Naive B cell (primary cell): ENCODE measurements around the gene RYR2. TPM values are rescaled to one million over a fixed set of nuclear protein-coding genes. Genes with fewer than 3 reads are reported as not detected.

Source experiments
- ATAC-seq, 2 donors: fragments of 150-1000 bp; cut with Tn5 transposase; 2 replicates each; pipeline ENCODE4 v1.10.0; 2021; ENCODE audit warnings: low read depth in 2 of 2, mild to moderate bottlenecking in 2 of 2, moderate library complexity in 2 of 2
- DNase-seq: peaks from one replicate; pipeline ENCODE4 v3.0.0; 2022
- H3K27ac Mint-ChIP-seq, 6 donors: one replicate each; pipeline ENCODE4 v1.8.0; 2020 to 2022; ENCODE audit warnings: mild to moderate bottlenecking in 6 of 6, mixed read lengths in 6 of 6, moderate library complexity in 5 of 6, inconsistent platforms in 2 of 6
- H3K27me3 Mint-ChIP-seq, 3 donors: one replicate each; pipeline ENCODE4 v1.8.0; 2021 to 2022; ENCODE audit warnings: mixed read lengths in 3 of 3, mild to moderate bottlenecking in 1 of 3
- H3K36me3 Mint-ChIP-seq, 2 donors: one replicate each; pipeline ENCODE4 v1.8.0; 2020 to 2022; ENCODE audit warnings: mixed read lengths in 2 of 2, inconsistent platforms in 1 of 2, mild to moderate bottlenecking in 1 of 2
- H3K4me1 Mint-ChIP-seq, 3 donors: one replicate each; pipeline ENCODE4 v1.8.0; 2020 to 2022; ENCODE audit warnings: mixed read lengths in 3 of 3, inconsistent platforms in 1 of 3, mild to moderate bottlenecking in 1 of 3, moderate library complexity in 1 of 3
- H3K4me3 Mint-ChIP-seq, 8 donors: one replicate each; pipeline ENCODE4 v1.8.0; 2020 to 2022; ENCODE audit warnings: mild to moderate bottlenecking in 8 of 8, mixed read lengths in 8 of 8, moderate library complexity in 8 of 8, inconsistent platforms in 2 of 8
- H3K9me3 Mint-ChIP-seq, 7 donors: one replicate each; pipeline ENCODE4 v1.8.0; 2020 to 2022; ENCODE audit warnings: mixed read lengths in 7 of 7, mild to moderate bottlenecking in 5 of 7, inconsistent platforms in 2 of 7, moderate library complexity in 1 of 7
- polyA plus RNA-seq, 6 donors: library from polyadenylated mRNA; unstranded; fragments of 300-500 nt; fragmentation: Illumina TruSeq; gene quantifications; one replicate each; pipeline ENCODE4 v1.2.3, GENCODE V29; 2021; ENCODE audit warnings: low read depth in 6 of 6

RYR2 gene
- polyA plus RNA-seq, 6 donors from 2014 or later, result 0.09 TPM; not detected in 5

GRCh38 chr1:237065903-237066302, 23.9 kb downstream of the RYR2 start:
- Mint-ChIP-seq H3K9me3 (peaks cover 0 to 3% (median 0%) of the 10 kb centered on the region in 7 donors), H3K27ac (no peak overlapping the region), H3K4me3 (no peak overlapping the region), H3K4me1 (no peaks in the 10 kb centered on the region), H3K27me3 (peaks cover 5 to 8% (median 5%) of the 10 kb centered on the region in 3 donors), H3K36me3 (no peaks in the 10 kb centered on the region)
- DNase-seq (no peak), ATAC-seq (no peak)

- H3K36me3 Mint-ChIP-seq, result peaks cover 0 to 6% of the 10 kb centered on the region in 2 donors
- DNase-seq, result no peak
- no peak for ATAC-seq
- peaks cover 3 to 12% (median 5%) of the 10 kb centered on the region in 3 donors for H3K27me3 Mint-ChIP-seq
- H3K9me3 Mint-ChIP-seq, result peaks cover 3 to 14% (median 6%) of the 10 kb centered on the region in 7 donors
- H3K4me1 Mint-ChIP-seq, result no peaks in the 10 kb centered on the region
- no peak overlapping the region for H3K27ac Mint-ChIP-seq
- no peak overlapping the region for H3K4me3 Mint-ChIP-seq
Observed at GRCh38 chr1:237070519-237070918, 28.5 kb downstream of the RYR2 start.

- ATAC-seq (no peak), DNase-seq (no peak)
- Mint-ChIP-seq H3K4me3 (peak overlapping the region in 1 of 8 donors; percentile 56), H3K27ac (no peak overlapping the region), H3K4me1 (no peaks in the 10 kb centered on the region), H3K36me3 (peaks cover 0 to 6% of the 10 kb centered on the region in 2 donors), H3K27me3 (peaks cover 0 to 12% (median 5%) of the 10 kb centered on the region in 3 donors), H3K9me3 (peaks cover 2 to 14% (median 6%) of the 10 kb centered on the region in 7 donors)
Observed at GRCh38 chr1:237071641-237072420, 29.8 kb downstream of the RYR2 start.

GRCh38 chr1:237074371-237075117, 32.6 kb downstream of the RYR2 start:
- H3K36me3 Mint-ChIP-seq, result peaks cover 0 to 6% of the 10 kb centered on the region in 2 donors
- H3K4me1 Mint-ChIP-seq, result no peaks in the 10 kb centered on the region
- no peak overlapping the region for H3K4me3 Mint-ChIP-seq
- ATAC-seq, result no peak
- H3K27me3 Mint-ChIP-seq, result peaks cover 0 to 4% (median 0%) of the 10 kb centered on the region in 3 donors
- no peak for DNase-seq
- H3K9me3 Mint-ChIP-seq, result peaks cover 3 to 14% (median 5%) of the 10 kb centered on the region in 7 donors
- peak overlapping the region in 1 of 6 donors; percentile 12 for H3K27ac Mint-ChIP-seq

- DNase-seq, result no peak
- Mint-ChIP-seq H3K4me3 (no peak overlapping the region), H3K27ac (no peak overlapping the region), H3K9me3 (peaks cover 0 to 9% (median 2%) of the 10 kb centered on the region in 7 donors), H3K27me3 (peaks cover 0 to 8% (median 7%) of the 10 kb centered on the region in 3 donors), H3K36me3 (no peaks in the 10 kb centered on the region), H3K4me1 (no peaks in the 10 kb centered on the region)
- ATAC-seq, result no peak
Observed at GRCh38 chr1:237084341-237085077, 42.5 kb downstream of the RYR2 start.

- Mint-ChIP-seq H3K9me3 (peaks cover 0 to 5% (median 0%) of the 10 kb centered on the region in 7 donors), H3K27me3 (peaks cover 1 to 7% (median 5%) of the 10 kb centered on the region in 3 donors), H3K36me3 (no peaks in the 10 kb centered on the region), H3K4me1 (no peaks in the 10 kb centered on the region), H3K4me3 (no peak overlapping the region), H3K27ac (no peak overlapping the region)
- DNase-seq (no peak), ATAC-seq (no peak)
Observed at GRCh38 chr1:237091691-237092090, 49.7 kb downstream of the RYR2 start.

GRCh38 chr1:237093691-237094090, 51.7 kb downstream of the RYR2 start:
- no peak for DNase-seq
- Mint-ChIP-seq H3K27ac (no peak overlapping the region), H3K9me3 (peaks cover 0 to 8% (median 1%) of the 10 kb centered on the region in 7 donors), H3K27me3 (peaks cover 0 to 7% (median 5%) of the 10 kb centered on the region in 3 donors), H3K4me3 (no peak overlapping the region), H3K36me3 (no peaks in the 10 kb centered on the region), H3K4me1 (no peaks in the 10 kb centered on the region)
- no peak for ATAC-seq

GRCh38 chr1:237098541-237098940, 56.6 kb downstream of the RYR2 start:
- Mint-ChIP-seq H3K27ac (no peak overlapping the region), H3K4me1 (no peaks in the 10 kb centered on the region), H3K27me3 (peaks cover 0 to 5% (median under 1%) of the 10 kb centered on the region in 3 donors), H3K36me3 (no peaks in the 10 kb centered on the region), H3K9me3 (peaks cover 0 to 14% (median 1%) of the 10 kb centered on the region in 7 donors), H3K4me3 (no peak overlapping the region)
- DNase-seq, result no peak
- no peak for ATAC-seq

- Mint-ChIP-seq H3K36me3 (no peaks in the 10 kb centered on the region), H3K4me1 (no peaks in the 10 kb centered on the region), H3K4me3 (no peak overlapping the region), H3K27ac (no peak overlapping the region), H3K9me3 (peaks cover 0 to 10% (median 2%) of the 10 kb centered on the region in 7 donors), H3K27me3 (peaks cover 0 to 10% (median 0%) of the 10 kb centered on the region in 3 donors)
- ATAC-seq (no peak), DNase-seq (no peak)
Observed at GRCh38 chr1:237103021-237103420, 61.0 kb downstream of the RYR2 start.

GRCh38 chr1:237104096-237104495, 62.1 kb downstream of the RYR2 start:
- H3K4me1 Mint-ChIP-seq, result no peaks in the 10 kb centered on the region
- H3K4me3 Mint-ChIP-seq, result no peak overlapping the region
- H3K27me3 Mint-ChIP-seq, result peaks cover 0 to 5% (median 0%) of the 10 kb centered on the region in 3 donors
- H3K9me3 Mint-ChIP-seq, result peaks cover 0 to 5% (median 2%) of the 10 kb centered on the region in 7 donors
- ATAC-seq (no peak), DNase-seq (no peak)
- H3K27ac Mint-ChIP-seq, result no peak overlapping the region
- no peaks in the 10 kb centered on the region for H3K36me3 Mint-ChIP-seq

- H3K27ac Mint-ChIP-seq, result no peak overlapping the region
- H3K9me3 Mint-ChIP-seq, result peaks cover 0 to 5% (median 2%) of the 10 kb centered on the region in 7 donors
- ATAC-seq (no peak), DNase-seq (no peak)
- H3K4me1 Mint-ChIP-seq, result no peaks in the 10 kb centered on the region
- H3K36me3 Mint-ChIP-seq, result no peaks in the 10 kb centered on the region
- no peak overlapping the region for H3K4me3 Mint-ChIP-seq
- peaks cover 0 to 5% (median 0%) of the 10 kb centered on the region in 3 donors for H3K27me3 Mint-ChIP-seq
Observed at GRCh38 chr1:237105826-237106225, 63.8 kb downstream of the RYR2 start.

- Mint-ChIP-seq H3K9me3 (peaks cover 0 to 2% (median 0%) of the 10 kb centered on the region in 7 donors), H3K4me1 (no peaks in the 10 kb centered on the region), H3K4me3 (no peak overlapping the region), H3K27ac (no peak overlapping the region), H3K36me3 (no peaks in the 10 kb centered on the region), H3K27me3 (peaks cover 0 to 5% (median 0%) of the 10 kb centered on the region in 3 donors)
- ATAC-seq, result no peak
- no peak for DNase-seq
Observed at GRCh38 chr1:237108297-237109040, 66.5 kb downstream of the RYR2 start.
